Skin of body (tissue), 2 donors: ENCODE data around the gene RARRES1. TPM values are rescaled to one million over a fixed set of nuclear protein-coding genes. Genes with fewer than 3 reads are reported as not detected.
A peak's percentile ranks its signal among the peaks of the same experiment; 100 is the strongest.
"Not testable (repeated sequence)": the region's sequence is repeated elsewhere in the genome, so short reads cannot be mapped to it uniquely, and the experiment has no call there.

Experiments used
- DNase-seq: peaks from one replicate; lab custom pipeline; 2025; lab: John Stamatoyannopoulos, UW
- total RNA-seq: library from RNA; depleted of rRNA; stranded (reverse); fragments of >200 nt; gene quantifications from one replicate; pipeline ENCODE4 v1.2.3, GENCODE V29; 2014

The RARRES1 gene
- total RNA-seq, 1 donor from 2014 or later: 4.9 TPM

DNA sequence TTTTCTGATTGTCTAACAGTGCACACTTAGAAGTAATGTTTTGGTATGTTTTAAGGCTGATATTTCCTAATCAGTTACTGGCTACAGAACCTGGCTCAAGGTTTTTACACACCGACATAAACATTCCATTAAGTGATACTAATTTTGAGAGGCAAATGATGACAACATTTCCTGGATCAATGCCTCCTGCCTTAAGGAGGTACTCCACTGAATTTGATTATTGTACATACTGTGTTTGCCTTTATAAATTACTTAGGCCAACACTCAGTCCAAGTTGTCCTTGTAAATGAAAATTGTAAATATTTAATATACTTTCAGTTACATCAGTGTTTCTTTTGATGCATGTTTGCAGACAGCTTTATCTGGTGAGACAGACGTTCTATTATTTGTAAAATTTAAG, 35.6 kb downstream of the RARRES1 start:
- DNase-seq: no peak

DNA sequence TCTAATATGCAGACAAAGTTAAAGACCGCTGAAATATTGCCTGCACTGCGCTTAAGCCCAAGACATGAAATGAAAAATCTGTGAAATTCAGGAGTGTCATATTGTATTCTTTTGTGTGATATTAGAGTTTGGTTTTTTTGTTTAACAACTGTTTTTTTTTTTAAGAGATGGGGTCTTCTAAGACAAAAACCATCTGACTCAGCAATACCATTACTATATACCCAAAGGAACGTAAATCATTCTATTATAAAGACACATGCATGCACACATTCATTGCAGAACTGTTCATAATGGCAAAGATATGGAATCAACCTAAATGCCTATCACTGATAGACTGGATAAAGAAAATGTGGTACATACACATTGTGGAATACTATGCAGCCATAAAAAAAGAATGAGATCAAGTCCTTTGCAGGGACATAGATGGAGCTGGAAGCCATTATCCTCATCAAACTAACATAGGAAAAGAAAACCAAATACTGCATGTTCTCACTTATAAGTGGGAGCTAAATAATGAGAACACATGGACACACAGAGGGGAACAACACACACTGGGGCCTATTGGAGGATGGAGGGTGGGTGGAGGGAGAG, 38.3 kb downstream of the RARRES1 start:
- DNase-seq: not testable (repeated sequence)

DNA sequence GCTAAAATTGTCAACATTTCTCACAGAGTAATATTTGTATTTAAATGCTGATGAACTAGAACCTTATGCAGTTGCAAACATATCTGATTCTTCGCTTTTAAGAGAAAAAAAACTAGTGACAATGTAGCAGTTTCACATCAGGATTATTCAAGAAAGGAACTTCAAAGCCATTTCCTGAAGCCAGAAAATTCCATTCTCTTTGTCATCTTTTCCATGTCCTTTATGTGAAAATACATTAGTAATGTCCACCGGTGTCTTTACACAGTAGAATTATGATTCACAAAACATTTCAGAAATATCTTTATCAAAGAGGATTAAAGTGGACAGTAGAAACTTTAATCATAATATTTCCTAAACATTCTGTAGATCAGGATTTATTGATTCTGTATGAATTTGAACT, 47.1 kb downstream of the RARRES1 start:
- no peak for DNase-seq

DNA sequence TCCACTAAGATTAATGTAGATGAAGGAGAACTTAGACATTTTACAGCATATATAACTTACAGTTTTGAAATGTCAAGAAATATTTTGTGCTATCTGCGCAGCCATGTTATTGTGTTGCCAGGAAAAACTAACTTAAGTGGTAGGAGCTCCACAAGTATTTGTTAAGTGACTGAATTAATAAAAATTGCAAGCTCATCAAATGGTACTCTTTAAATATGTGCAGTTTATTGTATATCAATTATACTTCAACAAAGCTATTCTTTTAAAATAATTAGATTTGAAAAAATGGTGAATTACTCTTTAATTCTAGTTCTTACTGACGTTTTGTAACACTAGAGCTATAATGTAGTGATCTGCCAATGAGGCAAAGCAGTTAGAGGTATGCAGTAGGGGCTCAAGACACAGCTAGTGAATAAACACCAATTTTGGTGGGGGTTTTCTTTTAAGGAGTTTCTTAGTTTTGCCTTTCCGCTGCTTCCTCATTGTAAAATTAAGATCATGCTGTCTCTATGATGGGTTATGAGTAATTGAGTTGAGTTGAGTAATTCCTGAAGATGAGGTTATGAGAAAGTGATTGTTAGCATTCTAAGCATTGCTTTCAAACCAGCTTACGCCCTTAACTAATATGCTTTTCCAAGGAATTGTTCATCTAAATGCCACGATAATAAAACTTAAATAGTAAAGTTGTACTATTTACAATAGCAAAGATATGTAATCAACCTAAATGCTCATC, 48.9 kb downstream of the RARRES1 start:
- no peak for DNase-seq

DNA sequence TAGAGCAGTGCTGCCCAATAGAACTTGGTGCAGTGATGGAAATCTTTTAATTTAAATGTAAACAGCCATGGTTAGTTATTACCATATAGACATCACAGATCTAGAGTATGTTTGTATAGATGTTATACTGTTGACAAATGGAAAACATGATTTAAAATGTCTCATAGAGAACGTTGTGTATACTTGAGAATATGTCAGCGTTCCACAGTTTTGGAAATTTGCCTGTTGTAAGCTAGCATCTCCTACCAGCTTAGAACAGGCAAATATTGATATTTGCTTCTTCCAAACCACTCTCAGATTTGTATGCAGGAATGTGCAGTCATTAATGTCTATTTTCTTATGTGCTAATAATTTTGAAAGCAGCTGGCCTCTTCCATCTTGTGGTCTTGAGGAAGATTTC, 51.4 kb downstream of the RARRES1 start:
- no peak for DNase-seq

DNA sequence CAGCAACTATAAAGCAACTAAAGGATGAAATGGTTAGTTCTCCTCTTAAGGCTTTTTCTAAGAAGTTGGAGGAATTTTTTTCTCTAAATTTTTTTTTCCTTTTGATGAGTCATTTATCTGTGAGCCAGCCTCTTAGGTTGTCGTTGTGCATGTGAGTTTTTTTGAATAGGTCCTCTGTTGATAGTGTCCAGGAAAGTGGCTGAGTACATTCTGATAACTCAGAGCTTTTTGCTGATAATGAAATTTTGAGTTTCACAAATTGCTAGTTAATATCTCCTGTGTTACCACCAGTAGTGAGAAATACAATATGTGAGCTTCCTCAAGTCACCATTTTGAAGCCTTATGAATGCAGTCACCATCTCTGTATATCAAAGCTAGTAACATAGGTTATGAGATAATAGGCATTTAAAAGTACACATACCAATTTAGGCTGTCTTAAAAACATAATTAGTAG, 52.7 kb downstream of the RARRES1 start:
- no peak for DNase-seq

DNA sequence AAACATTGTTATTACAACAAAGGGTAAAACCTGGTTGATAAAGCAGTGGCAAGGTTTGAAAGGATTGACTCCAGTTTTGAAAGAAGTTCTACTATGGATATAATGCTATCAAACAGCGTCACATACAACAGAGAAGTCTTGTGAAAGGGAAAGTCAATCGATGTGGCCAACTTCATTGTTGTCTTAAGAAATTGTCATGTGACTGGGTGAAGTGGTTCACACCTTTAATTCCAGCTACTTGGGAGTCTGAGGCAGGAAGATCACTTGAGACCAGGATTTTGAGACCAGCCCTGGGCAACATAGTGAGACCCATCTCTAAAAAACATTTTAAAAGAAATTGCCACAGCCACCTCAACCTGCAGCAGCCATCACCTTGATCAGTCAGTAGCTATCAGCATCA, 53.6 kb downstream of the RARRES1 start:
- DNase-seq: no peak

DNA sequence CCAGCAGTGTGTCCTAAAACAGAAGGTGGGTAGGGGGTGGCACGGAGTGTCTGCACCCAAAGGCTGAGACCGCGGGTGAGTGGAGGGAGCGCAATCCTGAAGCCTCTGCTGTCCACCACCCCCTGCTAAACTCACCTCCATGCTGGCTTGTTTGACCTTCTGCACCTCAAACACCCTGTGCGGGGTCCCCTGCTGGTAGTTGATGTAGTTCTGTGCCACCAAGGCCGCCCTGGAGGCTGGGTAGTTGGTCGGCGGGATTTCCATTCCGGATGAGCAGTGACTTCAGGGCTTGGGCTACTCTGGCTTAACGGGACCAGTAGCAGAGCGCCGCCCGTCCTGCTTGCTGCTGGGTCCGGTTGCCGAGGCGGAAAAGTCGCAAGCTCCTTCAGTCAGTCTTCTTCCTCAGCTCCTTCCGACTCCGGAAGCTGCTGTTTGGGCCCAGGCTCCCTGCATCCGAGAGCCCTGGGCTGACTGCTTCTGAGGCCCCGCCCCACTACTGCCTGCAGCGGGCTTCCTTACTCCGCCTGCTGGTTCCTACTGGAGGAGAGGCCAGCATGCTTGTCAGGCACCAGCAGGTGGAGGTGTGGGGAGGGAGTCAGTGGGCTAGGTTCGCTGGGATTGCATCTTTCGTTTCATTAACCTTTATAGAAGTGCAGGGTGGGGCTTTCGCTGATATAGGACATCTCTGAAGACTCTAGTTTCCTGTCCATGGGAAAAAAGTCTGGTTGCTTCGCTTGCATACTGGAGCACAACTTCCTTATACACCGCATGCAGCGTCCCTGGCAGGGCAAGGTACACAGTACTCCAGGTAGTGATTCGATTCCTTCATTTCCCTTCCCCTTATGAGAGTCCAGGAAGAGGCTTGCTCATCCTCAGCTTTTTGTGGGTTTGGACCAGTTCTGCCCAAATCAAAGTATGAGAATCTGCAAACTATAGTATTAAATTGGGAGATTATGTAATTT, 59.8 kb downstream of the RARRES1 start, which contains the start of gene LXN:
Gene LXN (minus strand): TSS at position 434 of the 962 bp plus-strand sequence. CDS start 170 bp downstream, at position 264.
- DNase-seq: peak; percentile 73

DNA sequence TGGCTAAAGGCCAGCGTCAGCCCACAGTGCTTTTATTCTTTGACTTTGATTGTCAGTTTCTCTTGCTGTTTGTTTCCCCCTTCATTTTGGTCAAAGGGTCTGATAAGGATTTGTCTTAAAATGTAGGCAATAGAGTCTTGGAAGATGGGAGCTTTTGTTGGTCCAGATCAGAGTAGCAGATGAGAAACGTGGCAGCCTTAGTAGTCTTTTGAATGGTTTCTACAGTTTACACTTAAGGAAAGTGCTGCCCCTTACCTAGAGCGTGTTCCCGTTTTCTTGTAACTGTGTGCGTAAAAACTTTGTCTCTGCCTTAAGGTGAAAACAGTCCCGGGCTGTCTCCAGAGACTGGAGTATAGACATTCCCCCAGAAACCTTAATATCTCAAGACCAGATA, 60.4 kb downstream of the RARRES1 start:
- no peak for DNase-seq

DNA sequence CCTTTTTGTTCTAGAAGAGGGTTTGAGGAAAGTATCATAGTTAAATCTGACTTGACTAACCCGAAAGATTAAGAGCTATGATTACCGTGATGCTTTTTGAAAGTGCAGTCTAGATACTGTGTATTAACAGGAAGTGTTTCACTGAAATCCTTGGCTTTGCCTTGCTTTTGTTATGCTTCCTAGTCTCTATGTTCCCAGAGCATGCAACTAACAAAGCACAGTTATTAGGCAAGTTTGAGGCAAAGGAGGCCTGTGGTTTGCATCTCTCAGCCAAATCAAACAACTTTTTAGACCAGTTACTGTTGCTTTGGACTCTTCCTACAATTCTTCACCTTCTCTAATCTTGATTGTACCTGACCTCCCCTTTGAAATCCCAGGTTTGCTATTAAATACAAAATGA, 63.8 kb downstream of the RARRES1 start:
- DNase-seq: no peak

DNA sequence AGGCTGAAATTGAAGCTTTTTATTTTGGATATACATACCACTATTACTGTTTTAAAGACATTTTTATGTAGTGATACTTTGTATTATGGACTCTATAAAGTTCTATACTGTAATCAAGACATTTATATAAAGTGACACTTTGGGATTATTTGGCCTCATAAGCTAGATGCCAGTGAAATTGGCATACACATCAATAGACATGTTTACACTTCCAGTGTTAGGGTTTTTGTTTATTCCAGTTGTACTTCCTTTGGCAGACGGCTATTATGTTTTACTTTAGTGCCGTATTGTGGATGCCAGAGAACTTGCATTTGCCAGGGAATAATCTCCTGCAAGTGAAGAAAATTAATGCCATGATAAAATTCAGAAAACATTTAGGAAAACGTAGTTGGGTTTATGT, 65.8 kb downstream of the RARRES1 start:
- DNase-seq: no peak

DNA sequence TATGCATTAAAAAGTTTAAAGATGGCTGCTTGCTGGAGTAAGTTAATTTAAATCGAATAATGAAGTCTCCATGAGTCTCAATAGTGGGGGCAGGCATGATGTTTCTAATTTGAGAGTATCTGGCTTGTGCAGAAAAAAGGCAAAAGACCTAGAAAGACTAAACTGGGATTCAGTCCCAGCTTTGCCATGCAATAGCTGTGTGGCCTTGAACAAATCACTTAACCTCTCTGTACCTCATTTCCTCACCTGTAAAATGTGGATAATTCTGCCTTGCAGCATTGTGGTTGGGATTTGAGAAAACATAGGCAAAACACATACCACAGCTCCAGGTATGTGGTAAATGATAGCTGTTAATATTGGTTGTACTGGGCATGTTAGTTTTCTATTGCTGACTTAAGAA, 68.4 kb downstream of the RARRES1 start:
- no peak for DNase-seq

DNA sequence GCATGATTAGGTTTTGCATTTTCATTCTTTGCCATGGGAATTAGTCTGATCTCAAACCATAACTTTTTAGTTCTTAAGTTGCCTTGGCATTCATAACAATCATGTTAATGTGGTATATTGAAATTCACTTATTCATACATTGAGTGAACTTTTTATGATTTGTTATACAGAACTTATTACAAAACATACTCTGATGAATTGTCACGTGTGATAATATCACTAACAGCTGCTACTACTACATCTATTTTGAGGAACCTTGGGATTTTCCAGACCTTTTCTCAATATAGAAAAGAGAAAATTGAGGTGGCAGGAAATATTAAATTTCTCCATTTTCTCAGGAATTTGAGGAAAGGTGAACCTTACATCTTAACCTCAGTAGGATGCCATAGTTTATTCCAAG, 69.0 kb downstream of the RARRES1 start:
- DNase-seq: no peak

DNA sequence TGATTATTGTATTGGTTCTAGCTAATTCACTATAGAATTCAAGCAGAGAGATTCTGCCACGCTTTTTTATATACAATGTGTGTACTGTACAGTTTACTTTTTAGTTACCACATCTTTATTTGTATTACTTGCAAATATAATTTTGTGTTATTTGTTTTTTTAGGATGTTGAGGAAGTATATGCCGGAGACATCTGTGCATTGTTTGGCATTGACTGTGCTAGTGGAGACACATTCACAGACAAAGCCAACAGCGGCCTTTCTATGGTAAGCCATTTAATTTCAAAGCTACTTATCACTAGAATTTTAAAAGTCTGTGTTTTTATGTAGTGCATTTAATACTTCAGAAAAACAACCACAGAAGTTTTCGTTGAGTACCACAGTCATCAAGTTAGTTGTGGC, 71.5 kb downstream of the RARRES1 start:
- DNase-seq: no peak

DNA sequence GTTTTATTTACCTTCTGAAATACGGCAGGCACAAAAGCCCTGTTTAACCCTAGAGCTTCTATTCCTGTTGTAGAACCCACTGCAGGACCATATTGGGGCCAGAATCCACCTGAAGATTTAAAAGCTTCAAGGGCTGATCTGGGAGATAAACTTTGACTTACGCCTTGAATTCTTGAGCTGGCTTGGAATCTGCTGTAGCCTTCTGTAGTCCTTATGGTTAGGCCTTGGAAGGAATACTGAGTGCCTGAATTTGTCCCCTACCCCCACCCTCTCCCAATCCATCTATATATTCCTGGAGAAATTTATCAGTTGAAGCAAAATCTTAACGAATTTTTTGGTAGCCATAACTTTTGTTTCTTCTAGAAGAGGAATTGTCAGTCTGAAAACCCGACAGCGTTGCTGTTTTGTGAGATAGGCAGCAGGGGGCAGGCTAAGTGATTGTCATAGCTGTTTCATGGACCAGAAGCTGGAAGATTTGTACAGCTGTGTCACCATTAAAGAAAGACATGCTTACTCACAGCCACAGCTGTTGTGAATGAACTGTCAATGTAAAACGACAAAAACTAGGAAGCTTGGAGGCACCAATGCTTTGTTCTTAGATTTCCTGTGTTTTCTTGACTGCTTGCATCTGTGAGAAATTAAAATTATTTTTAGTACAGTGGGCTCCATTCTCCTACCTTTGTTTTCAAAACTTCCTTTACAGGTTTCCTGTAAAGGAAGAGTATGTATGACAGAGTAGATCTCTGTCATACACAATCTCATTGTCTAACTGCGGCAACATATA, 72.6 kb downstream of the RARRES1 start:
- peak; percentile 59 for DNase-seq

DNA sequence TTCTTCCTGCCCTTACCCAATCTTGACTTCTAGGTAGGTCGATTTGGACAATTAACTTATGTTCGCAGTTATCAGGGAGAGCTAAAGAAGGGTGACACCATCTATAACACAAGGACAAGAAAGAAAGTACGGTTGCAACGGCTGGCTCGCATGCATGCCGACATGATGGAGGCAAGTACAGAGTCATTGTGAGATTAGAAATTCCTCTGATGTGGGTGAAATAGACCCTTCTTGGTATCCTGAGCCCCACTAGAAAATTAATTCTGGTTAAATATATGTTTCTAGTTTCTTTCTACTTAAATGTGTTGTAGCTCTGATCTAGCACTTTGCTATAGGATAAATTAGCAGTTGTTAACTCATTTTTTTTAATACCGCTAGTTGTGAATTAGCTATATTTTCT, 73.4 kb downstream of the RARRES1 start:
- no peak for DNase-seq

DNA sequence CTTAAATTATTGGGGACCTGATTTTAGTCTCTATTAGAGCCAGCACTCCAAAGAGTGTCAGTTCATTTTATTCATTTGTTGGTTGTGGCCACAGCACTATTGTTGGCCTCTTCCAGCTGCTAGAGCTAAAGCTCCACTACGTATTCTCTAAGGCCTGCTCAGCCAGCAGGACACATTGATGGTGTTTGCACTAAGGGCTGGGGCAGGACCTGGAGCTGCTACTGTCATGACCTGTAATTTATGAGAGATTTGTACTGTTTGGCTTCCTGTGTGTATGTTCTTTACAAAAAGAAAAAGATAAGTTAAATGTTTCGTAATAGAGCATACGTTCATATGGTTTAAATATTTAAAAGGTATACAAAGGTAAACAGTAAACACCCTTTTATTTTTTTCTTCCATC, 79.8 kb downstream of the RARRES1 start:
- DNase-seq: no peak

DNA sequence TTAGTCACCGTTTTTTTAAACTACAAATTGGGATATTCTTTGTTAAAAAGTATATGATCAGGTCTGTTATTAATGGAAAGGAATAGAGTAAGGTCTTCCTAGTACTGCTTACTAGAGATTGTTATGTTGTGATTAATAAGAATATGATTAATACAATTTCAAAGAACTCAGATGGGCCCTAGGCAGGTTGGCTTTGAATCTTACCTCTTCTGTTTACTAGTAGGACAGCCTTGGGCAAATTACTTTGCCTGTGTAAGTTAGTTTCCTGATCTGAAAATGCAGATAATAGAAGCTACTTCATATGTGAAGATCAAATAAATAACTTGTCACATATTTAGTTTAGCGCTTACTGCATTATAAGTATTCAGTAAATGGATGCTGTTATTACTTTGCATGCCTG, 81.1 kb downstream of the RARRES1 start:
- DNase-seq: no peak

DNA sequence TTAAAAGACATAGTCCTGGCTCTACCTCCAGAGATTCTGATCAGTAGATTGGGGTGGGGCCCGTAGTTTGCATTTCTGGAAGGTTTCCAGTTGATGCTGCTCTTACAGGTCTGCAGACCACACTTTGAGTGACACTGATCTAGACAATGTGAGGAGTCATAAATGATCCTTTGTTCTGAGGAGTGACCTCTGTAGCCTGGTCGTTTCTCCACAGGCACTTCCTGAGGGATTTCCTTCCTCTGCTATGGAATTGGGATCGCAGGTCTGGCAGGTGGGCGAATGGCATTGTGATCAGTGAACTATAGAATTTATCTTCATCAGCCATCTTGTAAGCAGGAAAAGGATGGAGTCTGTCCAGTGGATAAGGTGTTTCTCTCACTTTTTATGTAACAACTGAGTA, 82.5 kb downstream of the RARRES1 start:
- no peak for DNase-seq
